H1 (cell line): ENCODE measurements around the gene SYP. TPM values are rescaled to one million over a fixed set of nuclear protein-coding genes. Genes with fewer than 3 reads are reported as not detected.

Source experiments
- ASH2L ChIP-seq: fragments of 200-600, 300-600 bp; sonication (generic); IDR thresholded peaks from one replicate; pipeline ENCODE4 v1.7.1; 2017; ENCODE audit warnings: low read length
- RBBP5 ChIP-seq: IDR thresholded peaks from 2 replicates; pipeline ENCODE4 v1.7.1; 2012; ENCODE audit warnings: low read depth, mild to moderate bottlenecking, inconsistent platforms, low read length, moderate library complexity, borderline replicate concordance
- SIRT6 ChIP-seq: IDR thresholded peaks from one replicate; pipeline ENCODE4 v1.7.1; 2012; ENCODE audit warnings: low read length, inconsistent platforms
- SP1 ChIP-seq: IDR thresholded peaks from 2 replicates; pipeline ENCODE4 v1.6.1; 2011; ENCODE audit warnings: low read depth, low read length
- SP4 ChIP-seq: IDR thresholded peaks from 2 replicates; pipeline ENCODE4 v1.6.1; 2012; ENCODE audit warnings: low read length, inconsistent platforms
- SUZ12 ChIP-seq: fragments of 200-600 bp; sonication (generic); IDR thresholded peaks from 2 replicates; pipeline ENCODE4 v1.6.1; 2012; ENCODE audit warnings: mild to moderate bottlenecking, inconsistent platforms, low read length, moderate library complexity, mixed read lengths
- USF2 ChIP-seq: IDR thresholded peaks from 2 replicates; pipeline ENCODE4 v1.6.1; 2011; ENCODE audit warnings: low read length, improper control_type of control experiment
- polyA plus RNA-seq, 7 experiments: library from polyadenylated mRNA; depleted of rRNA in 3 of 7; stranded (reverse) in 5 of 7; unstranded in 2 of 7; fragments of >200 nt in 5 of 7; fragments of 200-250 nt in 2 of 7; gene quantifications; 1 replicate in 5 of 7; 2 replicates in 1 of 7; 4 replicates in 1 of 7; pipeline versions ENCODE4 v1.2.1 to v1.2.3, GENCODE V29; 2011 to 2013; ENCODE audit warnings: missing spikeins in 2 of 7, mixed read lengths in 2 of 7
- total RNA-seq: library from RNA; stranded (reverse); fragmentation: NEBNext Ultra II Directional; extraction: Animal tissue kit (Norgen Biotek cat#: 25700); gene quantifications from 2 replicates; pipeline ENCODE4 v1.2.1, GENCODE V29; 2021
- TF ChIP-seq, protein P1 (sequence below): IDR thresholded peaks from 2 replicates; pipeline ENCODE4 v1.6.1; 2012; ENCODE audit warnings: inconsistent platforms

SYP gene
- total and polyA plus RNA-seq, 2 of the 8 experiments (the other 6 are each of a cell fraction or from before 2014, with no cell fraction given) = 4.3 to 10.8 TPM

GRCh38 chrX:49249071-49249470, 49.1 kb upstream of the SYP start (continued):
- no peak for TF ChIP-seq SUZ12
- TF ChIP-seq RBBP5 = no peak
- TF ChIP-seq SIRT6 = no peak
- no peak for TF ChIP-seq SP4
- no peak for TF ChIP-seq SP1
- no peak for TF ChIP-seq ASH2L
- TF ChIP-seq, protein P1, sequence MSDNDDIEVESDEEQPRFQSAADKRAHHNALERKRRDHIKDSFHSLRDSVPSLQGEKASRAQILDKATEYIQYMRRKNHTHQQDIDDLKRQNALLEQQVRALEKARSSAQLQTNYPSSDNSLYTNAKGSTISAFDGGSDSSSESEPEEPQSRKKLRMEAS = no peak
- no peak for TF ChIP-seq USF2
